GM21528 (cell line): Measurements from ENCODE around the gene NT5C1A.

Source experiments
- ATAC-seq: cut with Tn5 transposase; IDR thresholded peaks from one replicate; pipeline ENCODE4 v1.9.1; 2021; ENCODE audit warnings: mild to moderate bottlenecking, moderate library complexity; ENCODE audit not compliant: unreplicated experiment, low FRiP score

Gene NT5C1A

DNA sequence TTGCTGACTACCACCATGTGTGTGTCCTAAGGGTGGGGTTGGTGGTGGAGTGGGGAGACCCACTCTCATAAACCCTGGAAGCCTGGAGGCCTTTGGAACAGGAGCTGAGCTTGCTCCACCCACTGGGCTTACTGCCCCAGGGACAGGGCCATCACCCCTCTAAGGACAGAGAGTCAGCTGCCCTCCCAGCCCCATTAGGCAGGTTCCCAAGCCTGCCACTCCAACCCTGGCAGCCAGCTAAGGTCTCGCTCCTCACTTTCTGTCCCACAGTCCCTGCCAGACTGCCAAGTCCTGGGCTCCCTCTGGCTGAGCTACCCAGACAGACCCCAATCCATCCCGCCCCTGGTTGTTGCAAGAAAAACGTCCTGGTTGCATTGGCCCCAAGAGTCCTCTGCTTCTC, 3.8 kb downstream of the NT5C1A start:
- ATAC-seq = no peak

DNA sequence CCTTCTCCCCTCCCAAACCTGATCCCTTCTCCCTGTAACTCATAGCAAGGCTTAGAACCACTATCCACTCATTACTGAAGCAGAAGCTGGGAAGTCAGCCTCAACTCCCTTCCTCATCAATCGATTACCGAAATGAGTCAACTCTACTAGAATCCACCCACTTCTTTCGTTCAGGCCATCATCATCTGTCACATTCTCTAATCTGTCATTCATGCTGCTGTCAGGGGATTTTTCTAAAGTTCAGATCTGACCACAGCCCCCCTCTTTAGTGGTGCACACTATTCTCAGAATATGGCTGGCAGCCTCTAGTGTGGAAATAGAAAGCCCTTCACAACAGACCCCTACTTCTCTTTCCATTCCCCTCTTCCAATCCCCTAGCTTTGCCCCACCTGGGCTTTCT, 5.1 kb downstream of the NT5C1A start:
- ATAC-seq = peak; percentile 87

DNA sequence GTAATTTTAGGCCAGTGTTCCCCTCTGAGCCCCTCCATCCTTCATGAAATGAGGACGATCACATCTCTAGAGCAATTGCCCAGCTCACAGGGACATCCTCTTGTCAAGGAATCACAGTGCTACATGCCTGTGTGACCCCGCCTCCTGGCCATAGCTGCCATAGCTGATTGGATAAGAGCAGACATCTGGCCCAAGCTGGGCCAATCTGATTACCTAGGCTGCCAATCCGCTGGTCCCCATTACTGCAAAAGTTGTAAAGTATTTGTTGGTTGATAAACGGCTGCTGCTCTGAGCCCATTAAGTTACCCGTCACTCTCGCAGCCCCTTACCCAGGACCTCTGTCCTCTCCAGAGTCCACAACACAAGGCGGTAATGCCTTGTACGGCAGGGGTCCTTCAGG, 8.3 kb downstream of the NT5C1A start:
- no peak for ATAC-seq

DNA sequence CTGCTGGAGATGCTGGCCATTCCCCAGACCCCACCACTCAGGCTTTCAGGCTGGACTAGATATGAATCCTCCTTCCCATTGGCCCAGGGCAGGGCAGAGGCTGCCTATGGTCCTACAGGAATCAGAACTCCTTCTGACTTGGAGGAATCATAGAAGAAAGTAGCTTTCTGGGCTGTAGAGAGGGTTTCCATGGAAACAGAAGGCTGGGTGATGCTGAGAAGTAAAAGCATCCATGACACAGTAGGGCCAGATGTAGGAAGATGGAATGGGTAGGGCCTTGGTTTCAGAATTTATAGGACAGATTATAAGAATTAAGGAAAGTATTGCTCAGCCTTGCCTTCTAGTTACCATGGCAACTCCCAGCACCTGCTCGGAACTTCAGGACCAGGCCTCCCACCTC, 9.0 kb downstream of the NT5C1A start:
- no peak for ATAC-seq

DNA sequence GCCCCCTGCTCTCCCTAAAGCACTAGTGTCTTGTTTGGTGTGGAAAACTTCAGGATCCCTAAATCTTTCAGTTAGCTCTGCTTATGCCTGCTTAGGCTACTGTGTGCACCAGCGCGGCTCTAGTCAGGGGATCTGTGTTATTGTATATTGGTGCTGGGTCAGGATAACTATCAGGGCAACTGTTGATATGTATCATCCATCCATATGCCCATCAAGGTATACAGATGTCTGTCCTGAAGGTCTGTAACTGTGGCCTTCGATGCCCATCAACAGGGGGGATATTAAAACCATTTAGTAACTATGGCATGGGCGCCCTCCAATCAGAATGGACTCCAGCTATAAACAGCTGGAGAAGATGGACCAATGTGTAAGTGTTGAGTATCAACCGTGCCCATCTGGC, 12.4 kb downstream of the NT5C1A start:
- no peak for ATAC-seq

DNA sequence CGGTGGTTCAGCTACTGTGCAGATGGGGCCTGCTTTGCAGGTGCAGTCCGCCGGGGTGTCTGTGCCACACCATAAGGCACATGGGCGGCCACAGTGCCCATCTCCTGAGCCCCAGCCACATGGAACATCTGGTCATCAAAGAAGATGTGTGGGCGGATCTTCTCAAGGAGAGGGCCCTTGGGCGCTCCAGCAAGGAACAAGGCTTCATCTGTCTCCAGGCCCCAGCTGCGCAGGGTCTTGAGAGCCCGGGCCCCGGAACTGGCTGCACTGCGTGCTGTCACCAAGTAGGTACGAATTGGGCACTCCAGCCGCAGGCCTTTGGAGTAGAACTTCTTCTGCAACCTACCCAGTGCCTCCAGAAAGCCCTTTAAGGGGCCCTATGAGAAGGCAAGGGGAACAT, 12.8 kb downstream of the NT5C1A start:
- no peak for ATAC-seq

DNA sequence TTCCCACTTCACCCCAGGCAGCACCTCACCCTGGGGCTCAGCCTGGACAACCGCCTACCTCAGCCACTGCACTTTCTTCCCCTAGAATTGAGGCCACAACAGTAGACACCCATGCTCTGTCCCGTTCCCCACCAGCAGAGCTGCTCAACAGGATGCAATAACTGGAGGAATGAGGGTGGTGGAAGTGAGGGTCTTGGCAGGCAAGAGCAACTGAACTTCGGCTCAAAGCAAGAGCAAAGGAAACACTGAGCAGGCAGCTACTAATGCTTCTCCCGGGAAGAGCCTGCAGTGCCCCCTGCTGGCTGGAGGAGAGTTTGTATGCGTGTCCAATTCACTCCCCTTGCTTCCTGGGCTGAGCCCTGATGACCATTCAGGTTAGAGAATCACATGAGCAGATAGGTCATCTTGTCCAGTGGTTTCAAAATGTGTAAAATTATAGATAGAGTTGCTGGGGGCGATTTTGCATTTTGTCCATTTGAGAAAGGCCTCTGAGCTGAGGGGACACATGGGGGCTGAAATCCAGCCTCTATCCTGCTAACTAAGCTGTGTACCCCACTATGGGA, 13.9 kb downstream of the NT5C1A start:
- ATAC-seq = no peak

DNA sequence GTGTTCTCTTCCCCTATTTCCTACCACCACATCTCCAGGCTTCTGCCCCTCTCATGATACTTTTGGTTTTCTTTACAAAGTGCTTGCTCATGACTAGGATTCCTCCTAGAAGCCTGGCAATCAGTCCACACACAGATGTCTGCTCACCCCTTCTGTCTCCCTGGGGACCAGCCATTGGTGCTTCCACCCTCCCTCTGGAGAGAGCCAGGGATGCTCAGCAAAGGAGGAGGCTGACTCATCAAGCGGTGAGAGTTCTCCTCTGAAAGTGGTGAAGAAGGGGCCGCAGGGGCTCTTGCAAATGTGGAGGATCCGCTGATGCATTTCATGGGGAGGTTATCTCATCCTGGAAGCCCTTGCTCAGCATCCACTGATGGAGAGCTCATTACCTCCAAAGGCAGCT, 14.5 kb downstream of the NT5C1A start:
- ATAC-seq = no peak

DNA sequence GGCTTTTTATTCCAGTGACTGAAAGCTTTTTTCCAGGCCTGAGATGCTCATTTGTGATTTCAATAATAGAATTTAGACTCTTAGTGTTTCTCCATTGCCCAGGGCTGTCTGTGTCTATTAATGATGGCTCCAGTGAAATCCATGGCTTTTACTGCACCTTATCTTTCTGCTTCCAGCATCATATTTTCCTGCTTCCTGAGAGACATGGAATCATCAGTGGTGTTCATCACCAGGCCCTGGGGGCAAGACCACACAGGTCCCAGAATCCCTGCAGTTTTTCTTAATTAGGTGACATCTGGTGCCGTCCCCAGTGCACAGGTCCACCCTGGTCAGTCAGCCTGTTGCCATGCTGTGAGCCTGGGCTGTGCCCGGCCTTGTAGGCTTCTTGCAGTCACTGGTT, 15.5 kb downstream of the NT5C1A start:
- ATAC-seq = no peak

DNA sequence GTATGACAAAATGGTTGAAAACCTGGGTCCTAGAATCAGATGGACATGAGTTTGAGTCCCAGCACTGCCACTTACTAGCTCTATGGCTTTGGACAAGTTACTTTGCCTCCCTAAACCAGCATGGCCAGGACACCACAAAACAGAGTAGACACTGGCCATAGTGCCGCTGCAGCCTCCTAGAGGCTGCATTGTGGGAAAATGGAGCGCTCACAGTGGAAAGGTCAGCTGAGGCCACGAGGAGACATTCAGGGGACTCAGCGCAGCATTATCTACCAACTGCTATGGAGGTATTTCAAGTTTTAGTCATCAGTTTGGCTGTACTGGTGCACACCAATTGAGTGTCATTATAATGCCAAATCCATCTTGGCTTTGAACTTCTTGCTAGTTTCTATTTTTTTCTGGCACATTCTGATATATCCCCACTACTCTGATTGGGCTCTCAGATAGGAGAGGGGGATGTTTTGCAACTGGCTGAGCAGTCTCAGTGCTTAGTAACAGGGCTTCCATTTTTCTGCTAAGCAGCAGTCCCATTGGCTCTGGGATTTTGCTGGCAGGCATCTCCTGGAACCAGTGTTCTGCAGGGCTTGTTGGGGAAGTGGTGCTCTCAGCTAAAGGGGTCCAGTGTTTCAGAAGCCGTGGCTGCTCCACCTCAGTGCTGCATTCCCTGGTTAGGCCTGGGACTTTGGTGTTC, 16.2 kb downstream of the NT5C1A start:
- no peak for ATAC-seq

DNA sequence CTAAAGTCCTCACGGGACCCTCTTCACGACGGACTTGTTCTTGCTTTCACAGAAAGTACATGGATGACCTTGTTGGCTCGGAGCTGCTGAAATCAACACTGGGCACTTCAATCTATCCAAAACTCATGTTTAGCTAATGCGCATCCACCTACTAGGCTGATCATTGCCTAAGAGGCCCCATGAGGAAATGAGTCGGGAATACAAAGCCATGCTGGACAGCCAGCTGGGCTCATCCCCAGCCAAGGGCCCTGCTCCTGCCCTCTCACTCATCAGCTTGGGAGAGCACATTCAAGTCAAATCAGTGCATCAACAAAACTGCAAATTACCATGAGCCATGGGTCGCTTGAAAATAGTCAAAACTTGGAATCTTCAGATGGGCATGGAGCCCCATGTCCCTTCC, 17.6 kb downstream of the NT5C1A start:
- ATAC-seq = no peak

DNA sequence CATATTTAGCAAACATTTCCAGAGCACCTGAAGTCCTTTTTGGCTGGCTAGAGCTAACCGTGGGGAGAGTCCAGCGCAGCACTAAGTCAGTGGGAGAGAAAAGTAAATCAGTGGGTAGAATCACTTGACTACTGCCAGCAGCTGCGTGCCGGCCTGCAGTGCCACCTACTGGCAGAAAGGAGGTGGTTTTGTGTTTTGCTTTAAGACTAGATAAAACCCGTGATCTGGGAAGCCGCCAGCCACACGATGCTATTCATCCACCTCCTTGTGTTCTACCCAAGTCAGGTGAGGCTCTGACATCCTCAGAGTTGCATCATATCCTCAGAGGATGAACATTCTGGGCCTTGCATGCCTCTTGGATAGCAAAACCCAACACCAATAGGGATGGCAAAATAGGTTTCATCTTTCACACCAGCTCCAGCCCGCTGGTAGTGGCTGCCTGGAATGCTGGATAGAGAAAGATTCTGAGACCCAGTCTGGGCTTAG, 18.3 kb downstream of the NT5C1A start:
- ATAC-seq = no peak

DNA sequence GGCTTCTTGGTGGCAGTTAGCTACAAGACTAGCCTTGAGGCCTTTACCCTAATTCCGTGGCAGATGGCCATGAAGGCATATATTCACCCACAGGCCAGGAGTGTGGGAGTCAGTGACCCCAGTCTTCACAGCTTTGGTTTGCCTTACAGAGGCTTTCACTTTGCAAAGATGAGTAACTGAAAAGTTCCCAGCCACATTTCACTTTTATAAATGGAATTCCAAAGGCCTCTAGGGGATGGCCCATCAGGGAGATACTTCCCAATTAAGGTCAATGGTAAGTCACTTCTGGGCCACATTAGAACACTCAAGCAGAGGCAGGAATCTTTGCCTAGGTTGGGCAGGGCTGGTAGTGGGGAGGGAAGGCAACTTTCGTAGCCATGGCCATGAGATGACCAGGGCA, 19.4 kb downstream of the NT5C1A start:
- ATAC-seq = no peak

DNA sequence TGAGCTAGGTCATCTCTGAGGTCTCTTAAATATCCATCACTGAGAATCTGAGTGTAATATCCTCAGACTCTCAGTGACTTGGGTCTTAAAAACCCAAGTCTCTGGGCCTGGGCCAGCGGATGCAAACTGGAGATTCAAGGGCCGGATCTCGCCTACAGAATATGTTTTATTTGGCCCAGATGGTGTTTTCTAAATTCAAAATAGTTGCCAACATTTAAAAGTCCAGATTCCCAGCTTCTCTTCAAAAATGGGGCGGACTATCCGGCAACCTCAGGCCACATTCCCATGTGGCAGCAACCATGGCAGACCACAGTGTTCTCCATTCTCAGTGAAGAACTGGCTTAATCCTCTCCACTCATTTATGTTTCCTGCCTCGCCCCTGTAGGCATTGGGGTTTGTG, 19.8 kb downstream of the NT5C1A start:
- no peak for ATAC-seq

DNA sequence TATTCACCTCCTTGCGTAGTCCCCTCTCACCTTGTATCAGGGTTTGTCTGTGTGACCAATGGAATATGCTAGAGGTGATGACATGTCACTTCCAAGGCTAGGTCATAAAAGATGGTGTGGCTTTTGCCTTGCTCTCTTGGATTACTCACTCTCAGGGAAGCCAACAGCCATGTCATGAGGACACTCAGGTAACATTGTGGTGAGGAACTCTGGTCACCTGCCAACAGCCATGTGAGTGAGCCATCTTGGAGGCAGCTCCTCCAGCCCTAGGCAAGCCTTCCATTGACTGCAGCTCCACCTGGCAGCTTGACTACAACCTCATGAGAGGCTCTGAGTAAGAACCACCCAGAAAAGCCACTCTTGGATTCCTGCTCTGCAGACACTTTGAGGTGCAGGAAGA, 21.5 kb downstream of the NT5C1A start:
- ATAC-seq = no peak

DNA sequence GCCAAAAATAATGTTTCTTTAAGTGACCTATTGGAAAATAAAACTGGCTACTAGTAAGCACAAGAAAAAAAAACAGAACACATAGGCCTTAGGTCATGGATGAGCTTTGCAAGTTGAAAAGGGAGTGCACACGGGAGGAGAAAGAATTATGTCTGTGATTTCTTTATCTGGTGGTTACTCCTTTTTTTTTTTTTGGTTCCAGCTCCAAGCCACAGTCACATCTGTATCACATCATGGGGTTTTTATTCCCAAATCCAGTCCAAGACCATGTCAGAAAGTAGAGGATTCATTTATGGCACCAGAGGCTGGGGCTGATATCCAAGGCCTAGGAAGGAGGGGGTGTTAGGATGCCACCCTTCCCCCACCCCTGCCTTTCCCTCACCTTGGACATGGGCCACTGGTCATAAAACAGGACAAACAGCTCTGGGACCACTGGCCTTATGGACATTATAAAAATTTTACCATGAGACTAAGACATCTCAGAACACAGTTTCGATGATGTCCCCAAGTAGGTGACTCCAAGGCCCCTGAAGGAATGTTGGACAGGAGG, 22.2 kb downstream of the NT5C1A start:
- no peak for ATAC-seq

DNA sequence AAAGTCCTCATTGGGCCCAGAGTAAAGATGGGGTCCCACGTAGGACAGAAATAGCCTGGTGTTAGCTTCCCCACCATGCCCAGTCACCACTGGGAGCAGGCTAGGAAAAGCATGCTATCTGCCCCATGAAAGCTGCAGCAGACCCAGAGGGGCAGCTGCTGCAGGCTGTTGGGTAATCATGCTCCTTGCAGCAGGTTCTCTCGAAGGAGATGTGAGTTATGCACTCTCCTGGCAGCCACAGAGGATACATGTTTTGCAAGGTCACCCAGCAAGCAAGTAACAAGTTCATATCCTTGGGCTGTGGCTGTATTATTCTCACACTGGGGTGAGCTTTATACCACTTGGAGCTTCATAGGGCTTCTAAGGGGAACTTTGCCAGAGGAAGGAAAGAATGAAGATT, 23.4 kb downstream of the NT5C1A start:
- ATAC-seq = no peak

DNA sequence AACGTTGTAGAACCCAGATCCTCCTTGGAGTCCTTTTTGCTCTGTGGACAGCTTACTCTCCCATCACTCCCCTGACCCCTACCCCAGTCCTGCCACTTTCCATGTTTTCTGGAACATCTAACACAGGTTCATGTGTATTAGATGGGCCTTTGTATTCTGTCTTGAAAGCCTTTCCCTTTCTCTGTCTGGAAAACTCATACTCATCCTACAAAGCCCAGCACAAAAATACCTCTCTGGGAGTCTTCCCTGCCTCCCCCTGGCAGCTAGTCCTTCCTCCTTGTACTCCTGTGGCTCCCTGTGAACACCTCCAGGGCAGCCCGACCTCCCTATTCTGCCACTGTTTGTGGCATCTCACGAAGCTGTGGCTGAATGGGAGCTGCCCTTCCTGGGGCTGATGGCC, 24.7 kb downstream of the NT5C1A start:
- no peak for ATAC-seq

DNA sequence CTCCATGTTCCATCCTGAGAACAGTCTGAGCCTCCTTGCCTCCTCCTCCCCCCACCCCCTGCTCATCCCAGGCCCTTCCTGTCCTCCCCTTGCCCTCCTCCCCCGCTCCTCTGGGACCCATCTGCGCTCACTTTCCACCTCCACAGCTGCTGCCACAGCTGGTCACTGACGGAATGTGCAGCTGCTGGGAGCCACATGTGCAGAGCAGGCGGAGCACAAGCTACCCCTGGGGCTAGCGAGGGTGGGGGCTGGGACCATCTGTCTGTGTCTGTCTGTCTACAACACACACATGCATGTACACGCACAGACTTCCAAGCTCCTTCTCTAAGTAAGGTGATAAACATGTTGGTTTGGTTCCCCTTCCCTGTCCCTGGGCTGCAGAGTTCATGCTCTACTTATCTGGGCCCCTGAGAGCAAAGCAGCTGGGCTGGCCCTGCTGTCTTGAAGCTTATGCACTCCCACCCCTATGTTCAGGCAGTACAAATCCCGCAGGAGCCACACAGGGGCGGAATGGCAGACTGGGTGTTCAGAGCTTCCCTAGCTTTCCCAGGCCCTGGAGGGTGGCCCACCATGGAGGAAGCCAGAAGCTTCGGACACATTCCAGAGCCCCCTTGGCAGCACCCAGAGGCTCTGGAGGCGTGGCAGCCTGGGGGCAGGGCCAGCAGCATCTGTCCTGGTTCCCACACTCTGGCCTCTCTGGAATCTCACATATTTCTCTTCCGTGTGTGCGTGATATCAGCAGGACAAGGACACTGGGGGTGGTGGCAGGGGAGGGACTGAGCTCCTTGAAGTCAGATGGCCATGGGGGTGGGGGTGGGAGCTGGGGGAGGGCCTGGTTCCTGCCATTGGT, 25.4 kb downstream of the NT5C1A start:
- no peak for ATAC-seq

DNA sequence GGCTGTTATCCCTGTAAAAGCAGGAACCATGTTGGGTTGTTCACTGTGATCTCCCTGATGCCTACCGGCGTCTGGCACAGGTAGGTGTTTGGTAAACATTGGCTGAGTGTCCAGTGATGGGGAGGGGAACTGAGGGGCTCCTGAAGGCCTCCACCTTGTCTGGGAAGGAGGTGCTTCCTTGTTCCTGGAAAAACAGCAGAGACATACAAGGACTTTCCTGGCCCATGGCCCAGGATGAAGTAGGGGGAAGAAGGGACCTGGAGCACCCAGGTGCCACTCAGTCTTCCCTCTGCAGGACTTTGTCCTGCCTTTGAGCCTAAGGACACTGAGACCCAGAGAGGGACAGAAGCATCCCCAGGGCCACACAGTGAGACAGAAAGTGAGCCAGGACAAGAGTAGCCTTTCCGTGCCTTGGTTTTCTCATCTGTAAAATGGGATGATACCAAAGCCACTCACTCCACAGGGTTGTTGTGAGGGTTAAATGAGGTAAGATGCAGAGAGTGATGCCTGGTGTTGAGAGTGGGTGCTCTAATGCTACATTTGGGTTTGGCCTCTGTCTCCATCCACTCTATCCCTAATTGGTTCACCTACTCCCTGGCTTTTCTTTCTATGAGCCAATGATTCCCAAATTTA, 26.4 kb downstream of the NT5C1A start:
- no peak for ATAC-seq

DNA sequence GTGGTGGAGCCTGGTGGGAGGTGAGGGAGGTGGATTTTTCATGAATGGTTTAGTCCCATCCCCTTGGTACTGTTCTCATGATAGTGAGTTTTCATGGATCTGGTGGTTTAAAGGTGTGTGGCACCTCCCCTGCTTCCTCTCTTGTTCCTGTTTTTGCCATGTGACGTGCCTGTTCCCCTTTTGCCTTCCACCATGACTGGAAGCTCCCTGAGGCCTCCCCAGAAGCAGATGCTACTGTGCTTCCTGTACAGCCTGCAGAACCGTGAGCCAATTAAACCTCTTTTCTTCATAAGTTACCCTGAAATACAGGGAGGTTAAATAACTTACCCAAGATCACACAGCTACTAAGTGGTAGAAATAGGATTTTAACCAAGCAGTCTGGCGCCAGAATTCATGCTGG, 28.2 kb downstream of the NT5C1A start:
- no peak for ATAC-seq
